K562 (cell line): Measurements from ENCODE around the gene APOL4. TPM values are rescaled to one million over a fixed set of nuclear protein-coding genes. Genes with fewer than 3 reads are reported as not detected.

Source experiments
- ATAC-seq: fragments of 200-7000 bp; cut with Tn5 transposase; 3 replicates; pipeline ENCODE4 v1.9.1; 2020; ENCODE audit warnings: moderate library complexity
- BruUV-seq: library from RNA; stranded (reverse); fragments of 400-500 nt; replicated peaks from 2 replicates; lab custom pipeline; 2021; lab: Mats Ljungman, UMichigan
- CTCF ChIA-PET: fragments of 300-600 bp; formaldehyde crosslinking; extraction: SDS; loops from one replicate; lab custom pipeline; 2021; ENCODE audit warnings: low intra/inter-chr PET ratio; lab: Yijun Ruan, JAX
- POLR2A ChIA-PET: fragments of 300-600, 350-650 bp; sonication (Branson Sonifier 250); formaldehyde crosslinking; extraction: SDS; loops from one replicate; lab custom pipeline; 2021; ENCODE audit warnings: antibody characterized with exemption, inconsistent platforms; lab: Yijun Ruan, JAX
- DNase-seq, 4 experiments: peaks; one replicate each; pipeline versions ENCODE4 v3.0.0 to v3.0.0-alpha.2; 2011 to 2018; ENCODE audit warnings: low spot score in 3 of 4, mixed read lengths in 3 of 4; ENCODE audit errors: extremely low read depth in 1 of 4
- FAIRE-seq: peaks from 2 replicates; lab custom pipeline; 2011; peaks lifted over from hg19 to GRCh38; lab: Jason Lieb, UNC
- H2AFZ ChIP-seq: 2 replicates; pipeline ENCODE4 v1.6.0; 2011; ENCODE audit warnings: low read depth, low read length, control low read depth, inconsistent platforms
- H3K27ac ChIP-seq: fragments of 200-600 bp; 3 replicates; pipeline ENCODE4 v1.8.0; 2011; ENCODE audit warnings: low read depth, mild to moderate bottlenecking, control low read depth, inconsistent platforms, low read length, moderate library complexity, mixed read lengths; ENCODE audit errors: extremely low read depth
- H3K27me3 ChIP-seq, 2 experiments: fragments of 300-600 bp in 1 of 2; 2 replicates in 1 of 2; 3 replicates in 1 of 2; pipeline versions ENCODE4 v1.6.0 to v1.8.0; 2011; ENCODE audit warnings: inconsistent platforms in 2 of 2, low read length in 2 of 2, mild to moderate bottlenecking in 1 of 2, mixed read lengths in 1 of 2, moderate library complexity in 1 of 2; ENCODE audit not compliant: control insufficient read depth in 2 of 2, insufficient read depth in 2 of 2
- H3K36me3 ChIP-seq: fragments of 300-600 bp; 3 replicates; pipeline ENCODE4 v1.8.0; 2011; ENCODE audit warnings: mild to moderate bottlenecking, low read length, inconsistent platforms; ENCODE audit not compliant: control insufficient read depth, insufficient read depth
- H3K4me1 ChIP-seq, 2 experiments: fragments of 200-600 bp in 1 of 2; replicated peaks in 1 of 2; 2 replicates in 1 of 2; 3 replicates in 1 of 2; pipeline versions ENCODE4 v1.5.1 to v1.8.0; 2011; ENCODE audit warnings: inconsistent platforms in 2 of 2, low read length in 2 of 2, mild to moderate bottlenecking in 1 of 2, mixed read lengths in 1 of 2, moderate library complexity in 1 of 2; ENCODE audit not compliant: control insufficient read depth in 2 of 2, insufficient read depth in 2 of 2
- H3K4me2 ChIP-seq: 2 replicates; pipeline ENCODE4 v1.6.1; 2011; ENCODE audit warnings: low read length, control low read depth, inconsistent platforms, mixed read lengths; ENCODE audit not compliant: insufficient read depth
- H3K4me3 ChIP-seq: fragments of 200-600 bp; sonication (generic), shearing (Covaris generic); 2 replicates; pipeline ENCODE4 v1.5.1; 2016; ENCODE audit warnings: control low read depth, inconsistent platforms
- H3K79me2 ChIP-seq: fragments of 200-600 bp; 3 replicates; pipeline ENCODE4 v1.8.0; 2011; ENCODE audit warnings: low read length, inconsistent platforms; ENCODE audit not compliant: control insufficient read depth, insufficient read depth
- H3K9ac ChIP-seq, 2 experiments: 2 replicates each; pipeline versions ENCODE4 v1.6.0 to v1.6.1; 2011; ENCODE audit warnings: low read depth in 2 of 2, low read length in 2 of 2, control low read depth in 1 of 2, inconsistent platforms in 1 of 2, mild to moderate bottlenecking in 1 of 2, mixed read lengths in 1 of 2; ENCODE audit not compliant: insufficient read depth in 1 of 2
- H3K9me1 ChIP-seq: one replicate; pipeline ENCODE4 v1.6.0; 2011; ENCODE audit warnings: inconsistent platforms, mild to moderate bottlenecking, low read length, moderate library complexity; ENCODE audit not compliant: control insufficient read depth, insufficient read depth
- H3K9me3 ChIP-seq: replicated peaks from 2 replicates; pipeline ENCODE4 v1.5.1; 2011; ENCODE audit warnings: low read depth, low read length, inconsistent platforms; ENCODE audit not compliant: control insufficient read depth, insufficient read depth
- H4K20me1 ChIP-seq: replicated peaks from 2 replicates; pipeline ENCODE4 v1.6.1; 2011; ENCODE audit warnings: low read length, inconsistent platforms, mixed read lengths; ENCODE audit not compliant: control insufficient read depth, insufficient read depth
- CTBP1 ChIP-seq: fragments of 450-650 bp; IDR thresholded peaks from 2 replicates; pipeline ENCODE4 v1.6.1; 2016; ENCODE audit warnings: borderline replicate concordance
- DACH1 ChIP-seq: fragments of 450-650 bp; IDR thresholded peaks from 2 replicates; pipeline ENCODE4 v1.6.1; 2018; ENCODE audit not compliant: partially characterized antibody
- HNRNPLL ChIP-seq: fragments of 200-400 bp; formaldehyde crosslinking; IDR thresholded peaks from 2 replicates; pipeline ENCODE4 v1.6.1; 2017; ENCODE audit warnings: low read length, low read depth, mild to moderate bottlenecking; ENCODE audit not compliant: poor library complexity, severe bottlenecking
- IFI16 ChIP-seq: fragments of 250-450 bp; sonication (Bioruptor Pico); IDR thresholded peaks from 2 replicates; pipeline ENCODE4 v2.1.2; 2022; ENCODE audit warnings: mild to moderate bottlenecking, inconsistent platforms
- PTRF ChIP-seq: fragments of 450-650 bp; IDR thresholded peaks from 2 replicates; pipeline ENCODE4 v1.6.1; 2016; ENCODE audit warnings: mild to moderate bottlenecking, missing genetic modification characterization, missing compliant biosample characterization
- SIN3B ChIP-seq: fragments of 450-650 bp; IDR thresholded peaks from 2 replicates; pipeline ENCODE4 v1.6.1; 2017; ENCODE audit warnings: low read depth, mild to moderate bottlenecking, moderate library complexity
- ZNF140 ChIP-seq: fragments of 250-450 bp; sonication (Bioruptor Pico); IDR thresholded peaks from 2 replicates; pipeline ENCODE4 v1.8.0; 2021; ENCODE audit warnings: moderate library complexity, mild to moderate bottlenecking, inconsistent platforms
- ZNF146 ChIP-seq: IDR thresholded peaks from one replicate; pipeline ENCODE4 v1.6.1; 2018; ENCODE audit warnings: missing compliant biosample characterization; ENCODE audit not compliant: unreplicated experiment
- ZNF780A ChIP-seq: fragments of 250-450 bp; sonication (Bioruptor Pico); IDR thresholded peaks from 2 replicates; pipeline ENCODE4 v1.5.0; 2021; ENCODE audit warnings: mild to moderate bottlenecking
- whole genome bisulfite sequencing: fragments of 100-300 bp; shearing (Covaris generic); methylation state at CpG from one replicate; pipeline ENCODE4 v1.1.6; 2016; ENCODE audit warnings: low coverage, mixed read lengths; ENCODE audit not compliant: insufficient coverage; ENCODE audit errors: missing lambda C conversion rate; 5-methylcytosine and 5-hydroxymethylcytosine counted together
- in situ Hi-C: fragments of 300-500 bp; cut with MboI; formaldehyde crosslinking; loops from 4 replicates; pipeline ENCODE4 v1.15.0; 2018; ENCODE audit warnings: inconsistent platforms, mixed read lengths
- intact Hi-C: fragments of 100-400 bp; cut with micrococcal nuclease; formaldehyde crosslinking; loops from 2 replicates; pipeline ENCODE4 v1.14.2; 2022
- polyA plus RNA-seq, 8 experiments: library from polyadenylated mRNA; depleted of rRNA in 4 of 8; stranded (reverse) in 5 of 8; unstranded in 3 of 8; fragments of >200 nt; fragmentation: Nextera tagmentation in 2 of 8; fragmentation: Illumina TruSeq in 1 of 8; extraction: Ambion mirVana in 2 of 8; extraction: Trizol in 1 of 8; gene quantifications; 2 replicates each; pipeline versions ENCODE4 v1.2.1 to v1.2.3, GENCODE V29; 2011 to 2014; ENCODE audit warnings: inconsistent platforms in 1 of 8, missing spikeins in 1 of 8
- total RNA-seq, 7 experiments: library from RNA; depleted of rRNA in 6 of 7; stranded (reverse); fragments of >200 nt in 6 of 7; fragmentation: Illumina TruSeq in 2 of 7; extraction: Trizol in 2 of 7; gene quantifications; 2 replicates each; pipeline versions ENCODE4 v1.2.1 to v1.2.3, GENCODE V29; 2011 to 2021; ENCODE audit warnings: low replicate concordance in 1 of 7

The APOL4 gene
- total and polyA plus RNA-seq, 9 of the 15 experiments (the other 6 are each of a cell fraction or from before 2014, with no cell fraction given): 6.5 to 15.0 (median 9.8) TPM

- BruUV-seq: no TSS peak
- Histone ChIP-seq H3K4me3 (no peak overlapping the region), H3K9me3 (no peaks in the 10 kb centered on the region), H3K27ac (no peak overlapping the region), H2AFZ (no peak overlapping the region), H4K20me1 (no peaks in the 10 kb centered on the region), H3K4me2 (no peak overlapping the region), H3K4me1 (peaks cover 0 to 3% of the 10 kb centered on the region in 2 experiments; a peak in 2 of 5 replicates), H3K9me1 (no peaks in the 10 kb centered on the region), H3K79me2 (no peaks in the 10 kb centered on the region), H3K9ac (no peak overlapping the region), H3K36me3 (no peaks in the 10 kb centered on the region), H3K27me3 (no peaks in the 10 kb centered on the region)
- POLR2A ChIA-PET: interaction anchor here (0.6 kb wide), 1 partner anchor 29 kb away, joined by 3 read pairs; no protein-coding TSS in a partner anchor
- CTCF ChIA-PET: no interaction called here
- in situ Hi-C loops (no loop called here), intact Hi-C loops (loop anchor here (5.0 kb wide), 1 partner anchor 74 kb away; no protein-coding TSS in a partner anchor)
- TF ChIP-seq HNRNPLL (no peak), SIN3B (no peak), ZNF780A (CRISPR knock-in tag) (no peak), DACH1 (no peak), ZNF146 (CRISPR knock-in tag) (no peak), IFI16 (CRISPR knock-in tag) (no peak), PTRF (tag) (no peak), ZNF140 (CRISPR knock-in tag) (no peak), CTBP1 (no peak)
- FAIRE-seq: no peak
- 34% methylated on average over 6 of the region's 8 CpGs for WGBS
- no peak for DNase-seq
- ATAC-seq: no peak
These were observed 53.2 kb downstream of the APOL4 start for GRCh38 chr22:36148411-36148810.
